SKM-1 treated with dmso at 0.1 percent for 144 hours (cell line): ENCODE measurements around the gene ATRN.
"Not testable (repeated sequence)": the region's sequence is repeated elsewhere in the genome, so short reads cannot be mapped to it uniquely, and the experiment has no call there.

Source experiments
- DNase-seq: peaks from one replicate; lab custom pipeline; 2025; ENCODE audit not compliant: unreplicated experiment; lab: John Stamatoyannopoulos, UW

Gene ATRN

GRCh38 chr20:3560578-3560977 lies 89.8 kb downstream of the ATRN start:
- no peak for DNase-seq

GRCh38 chr20:3563133-3563532 lies 92.3 kb downstream of the ATRN start:
- no peak for DNase-seq

GRCh38 chr20:3563548-3564177 lies 92.8 kb downstream of the ATRN start:
- DNase-seq, result no peak

- DNase-seq, result no peak
Measured at GRCh38 chr20:3565851-3566250, 95.0 kb downstream of the ATRN start.

GRCh38 chr20:3572151-3572550 lies 101.3 kb downstream of the ATRN start:
- DNase-seq, result no peak

- DNase-seq, result no peak
Measured at GRCh38 chr20:3576363-3576762, 105.5 kb downstream of the ATRN start.

GRCh38 chr20:3577366-3577765 lies 106.5 kb downstream of the ATRN start:
- DNase-seq, result no peak

GRCh38 chr20:3580412-3580811 lies 109.6 kb downstream of the ATRN start:
- DNase-seq, result no peak

- DNase-seq, result no peak
Measured at GRCh38 chr20:3583765-3584164, 112.9 kb downstream of the ATRN start.

- no peak for DNase-seq
Measured at GRCh38 chr20:3586093-3586492, 115.3 kb downstream of the ATRN start.

GRCh38 chr20:3590164-3590563 lies 119.3 kb downstream of the ATRN start:
- no peak for DNase-seq

- DNase-seq, result no peak
Measured at GRCh38 chr20:3592931-3593330, 122.1 kb downstream of the ATRN start.

- no peak for DNase-seq
Measured at GRCh38 chr20:3595541-3595940, 124.7 kb downstream of the ATRN start.

- no peak for DNase-seq
Measured at GRCh38 chr20:3603108-3603507, 132.3 kb downstream of the ATRN start.

- not testable (repeated sequence) for DNase-seq
Measured at GRCh38 chr20:3605386-3605886, 134.6 kb downstream of the ATRN start.

- DNase-seq, result no peak
Measured at GRCh38 chr20:3606021-3606420, 135.2 kb downstream of the ATRN start.

- DNase-seq, result no peak
Measured at GRCh38 chr20:3611901-3612300, 141.1 kb downstream of the ATRN start.

GRCh38 chr20:3612795-3613572 lies 142.2 kb downstream of the ATRN start:
- no peak for DNase-seq

- DNase-seq, result no peak
Measured at GRCh38 chr20:3613821-3614440, 143.1 kb downstream of the ATRN start.

- DNase-seq, result no peak
Measured at GRCh38 chr20:3614466-3614865, 143.6 kb downstream of the ATRN start.

- not testable (repeated sequence) for DNase-seq
Measured at GRCh38 chr20:3615171-3615840, 144.5 kb downstream of the ATRN start.
